HG03108 (cell line): ENCODE results near the gene CRIM1.

ENCODE experiments used
- ATAC-seq: cut with Tn5 transposase; IDR thresholded peaks from one replicate; pipeline ENCODE4 v1.9.1; 2021; ENCODE audit warnings: moderate library complexity; ENCODE audit not compliant: unreplicated experiment

The CRIM1 gene

DNA sequence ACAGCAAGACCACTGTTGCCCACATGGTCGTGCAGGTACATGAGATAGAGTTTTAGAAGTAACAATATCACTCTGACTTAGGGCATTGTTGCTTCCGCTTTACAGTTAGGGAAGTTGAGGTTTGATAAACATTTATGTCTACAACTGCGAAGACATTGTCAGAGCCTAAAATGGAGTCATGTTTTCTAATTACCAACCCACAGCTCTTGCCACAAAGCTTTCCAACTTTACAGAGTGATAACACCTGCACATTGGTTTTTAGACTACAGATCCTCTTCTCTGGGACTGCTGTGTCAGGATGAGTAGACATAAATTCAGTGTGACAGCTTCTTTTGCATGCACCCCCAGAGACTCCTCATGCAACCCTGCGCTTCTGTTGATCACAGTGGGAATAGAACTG, 123.4 kb downstream of the CRIM1 start:
- no peak for ATAC-seq

DNA sequence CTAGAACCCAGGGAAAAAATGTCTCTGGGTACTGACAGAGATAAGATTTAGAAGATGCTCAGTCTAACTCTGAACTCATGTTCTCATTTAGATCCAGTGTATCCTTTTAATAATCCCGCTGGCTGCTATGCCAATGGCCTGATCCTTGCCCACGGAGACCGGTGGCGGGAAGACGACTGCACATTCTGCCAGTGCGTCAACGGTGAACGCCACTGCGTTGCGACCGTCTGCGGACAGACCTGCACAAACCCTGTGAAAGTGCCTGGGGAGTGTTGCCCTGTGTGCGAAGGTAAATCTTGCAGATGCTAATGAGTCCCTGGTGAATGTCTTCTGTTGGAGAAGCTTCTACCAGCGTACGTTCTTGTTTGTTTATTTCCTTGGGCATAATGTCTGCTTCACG, 123.8 kb downstream of the CRIM1 start:
- no peak for ATAC-seq

DNA sequence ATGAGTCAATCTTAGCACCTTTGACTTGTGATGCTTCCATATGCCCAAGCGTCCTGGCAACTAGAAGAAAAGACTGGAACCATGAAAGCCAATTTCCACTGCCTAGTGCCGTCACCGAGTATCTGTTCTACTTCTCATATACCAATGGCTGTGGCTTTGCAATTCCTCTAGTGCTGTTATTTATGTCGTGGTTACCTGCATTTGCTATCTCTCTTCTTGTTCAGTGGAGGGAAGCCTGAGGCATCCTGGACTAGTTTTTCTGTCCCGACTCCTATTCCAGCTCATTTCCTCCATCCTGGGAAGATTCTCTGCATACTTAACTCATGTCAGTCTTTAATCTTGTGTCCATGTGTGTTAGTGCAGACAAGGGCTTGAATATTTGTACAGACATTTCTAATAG, 124.5 kb downstream of the CRIM1 start:
- ATAC-seq, result no peak

DNA sequence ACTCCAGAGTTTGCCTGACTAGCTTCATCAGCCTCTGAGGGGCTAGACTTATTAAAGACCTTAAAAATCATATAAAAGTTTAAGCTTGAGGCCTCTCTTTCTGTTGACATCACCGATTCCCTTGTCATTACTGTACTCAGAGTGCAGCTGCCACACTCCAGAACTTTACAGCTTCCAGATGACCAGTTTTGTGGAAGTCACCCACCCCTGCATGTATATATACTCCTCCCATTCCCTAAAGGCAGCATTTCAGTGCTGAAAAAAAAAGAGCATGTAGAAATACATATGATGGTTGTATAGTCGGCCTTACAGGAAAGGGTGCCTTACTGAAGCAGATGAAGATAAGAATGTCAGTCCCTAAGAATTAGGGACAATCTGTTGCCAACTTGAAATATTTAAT, 125.1 kb downstream of the CRIM1 start:
- no peak for ATAC-seq

DNA sequence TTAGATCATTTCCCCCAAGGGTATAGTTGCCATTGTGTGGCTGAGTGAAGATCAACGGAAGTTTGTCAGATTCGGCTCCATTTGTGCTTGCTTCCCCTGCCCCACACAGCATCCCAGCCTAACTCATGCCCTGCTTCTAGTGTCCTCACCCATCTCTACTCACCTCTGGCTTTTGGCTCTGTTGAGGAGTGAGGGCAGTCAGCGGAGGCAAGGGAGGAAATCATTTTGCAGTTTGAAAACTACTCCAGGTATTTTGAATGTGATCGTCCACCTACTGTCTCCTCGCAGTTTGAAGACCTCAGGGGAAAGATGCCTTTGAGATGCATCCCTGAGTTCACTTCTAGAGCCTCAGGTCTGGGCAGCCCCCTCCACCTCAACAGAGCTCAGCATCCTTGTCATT, 126.1 kb downstream of the CRIM1 start:
- no peak for ATAC-seq

DNA sequence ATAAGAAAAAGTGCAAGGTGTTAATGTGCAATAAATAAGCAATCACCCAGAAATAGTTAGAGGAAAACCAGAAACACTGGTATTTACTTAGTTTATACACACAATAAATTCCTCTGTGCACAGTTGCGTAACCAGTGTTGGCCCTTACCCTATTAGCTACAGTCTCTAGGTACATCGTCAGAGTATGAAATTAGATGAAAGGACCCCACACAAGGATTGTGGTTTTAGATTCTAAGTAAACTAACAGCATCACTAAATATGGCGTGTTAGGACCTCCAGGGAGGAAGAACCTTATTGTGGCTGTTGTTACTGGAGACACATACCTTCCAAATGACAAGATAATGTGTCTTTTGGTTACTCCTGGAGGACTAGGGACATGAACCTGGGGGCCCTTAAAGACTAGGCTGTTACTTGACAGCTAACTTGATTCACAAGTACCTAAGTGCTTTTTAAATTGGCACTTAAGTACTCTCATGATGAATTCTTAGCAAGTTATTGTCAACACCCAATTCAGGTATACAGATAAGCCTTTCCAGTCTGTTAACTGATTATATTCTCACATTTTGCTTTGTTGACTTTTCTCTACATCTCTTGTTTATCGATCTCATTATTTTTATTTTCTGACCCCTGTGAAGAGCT, 127.1 kb downstream of the CRIM1 start:
- ATAC-seq, result no peak

DNA sequence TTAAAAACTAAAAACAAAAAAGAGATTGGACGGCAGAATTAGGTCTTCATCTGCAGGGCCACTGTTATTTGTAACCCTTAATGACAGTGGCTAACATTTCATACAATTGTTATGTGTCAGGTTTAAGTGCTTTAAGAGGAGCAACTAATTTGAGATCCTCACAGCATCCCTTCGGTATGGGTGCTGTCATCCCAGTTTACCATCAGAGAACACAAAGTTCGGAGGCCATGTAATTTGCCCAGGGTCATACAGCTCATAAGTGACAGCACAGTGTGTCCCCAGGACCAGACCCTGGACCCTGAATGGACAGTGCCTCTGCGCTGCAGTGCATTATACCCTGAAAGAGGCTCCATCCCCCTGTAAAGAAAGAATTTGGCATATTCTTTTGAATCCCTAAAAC, 127.7 kb downstream of the CRIM1 start:
- no peak for ATAC-seq

DNA sequence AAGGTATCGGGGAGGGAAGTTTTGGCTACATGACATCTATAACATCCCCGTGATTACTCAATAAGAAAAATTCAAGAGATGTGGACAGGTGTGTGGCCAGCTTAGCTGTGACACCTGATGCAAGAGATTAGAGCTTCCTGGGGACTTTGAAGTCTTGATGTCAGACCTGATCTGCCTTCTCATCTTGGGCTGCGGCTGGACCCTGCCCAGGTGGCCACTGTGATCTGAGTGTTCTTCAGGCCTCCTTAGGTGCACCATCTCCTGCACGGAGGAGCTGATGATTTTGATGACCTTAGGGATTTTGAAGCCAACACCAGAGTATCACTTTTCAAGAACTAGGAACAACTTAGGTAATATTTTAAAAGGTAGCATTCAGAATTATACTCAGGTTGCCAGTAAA, 128.9 kb downstream of the CRIM1 start:
- no peak for ATAC-seq

DNA sequence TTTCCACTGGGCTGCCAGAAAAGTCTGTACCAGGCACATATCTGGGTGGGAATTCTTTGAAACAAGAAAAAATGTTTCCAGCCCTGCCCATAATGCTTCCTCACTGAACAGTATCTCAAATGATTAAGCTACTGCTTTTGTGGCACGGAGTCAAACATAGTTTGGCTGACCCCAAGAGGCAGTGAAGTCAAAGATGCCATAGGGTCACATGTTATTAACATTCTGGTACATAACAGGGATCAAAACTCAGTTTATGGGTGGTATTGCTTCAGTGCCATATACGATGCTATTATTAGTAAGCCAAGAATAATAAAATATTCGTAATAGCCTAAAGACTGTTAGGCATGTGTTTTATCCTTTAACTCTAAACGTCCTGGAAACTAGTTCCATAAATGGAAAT, 129.9 kb downstream of the CRIM1 start:
- ATAC-seq, result no peak

DNA sequence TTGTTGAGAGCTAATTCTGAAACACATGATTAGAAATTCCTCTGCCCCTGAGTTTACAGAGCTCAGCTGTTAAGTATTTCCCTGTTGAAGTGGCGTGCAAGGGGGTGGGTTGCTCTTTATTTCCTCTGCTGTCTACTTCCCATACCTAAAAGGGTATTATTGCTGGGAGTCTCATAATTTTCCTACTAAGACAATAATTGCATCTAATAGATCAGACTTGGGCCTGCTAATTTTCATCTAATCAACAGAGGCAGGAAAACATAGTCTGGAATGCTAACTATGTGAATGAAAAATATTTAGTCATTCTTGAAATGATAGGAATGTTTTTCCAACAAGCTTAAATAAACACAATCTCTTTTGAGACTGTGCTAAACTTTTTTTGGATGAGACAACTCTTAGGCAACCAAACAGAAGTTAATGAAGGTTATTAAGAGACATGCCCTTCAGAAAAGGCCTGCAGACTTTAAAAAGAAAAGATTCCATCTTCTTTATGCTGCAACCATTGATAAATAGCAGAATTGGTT, 131.0 kb downstream of the CRIM1 start:
- no peak for ATAC-seq

DNA sequence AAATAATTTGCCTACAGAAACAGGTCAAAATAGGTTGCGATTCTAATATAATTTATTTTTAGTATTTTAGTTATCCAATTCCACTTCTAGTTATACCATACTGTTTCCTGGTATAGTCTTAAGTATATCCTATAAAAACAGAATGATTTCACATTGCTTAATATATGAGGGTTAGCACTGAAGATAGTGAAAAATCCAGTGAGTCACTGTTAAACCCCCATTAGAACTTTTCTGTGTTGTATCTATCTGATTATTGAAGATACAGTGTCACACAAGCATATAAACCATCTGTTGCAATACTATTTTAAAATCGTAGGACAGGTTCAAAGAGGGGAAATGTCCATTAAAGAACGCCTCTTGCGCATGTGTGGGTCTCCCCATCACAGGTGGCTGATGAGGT, 132.4 kb downstream of the CRIM1 start:
- ATAC-seq, result no peak

DNA sequence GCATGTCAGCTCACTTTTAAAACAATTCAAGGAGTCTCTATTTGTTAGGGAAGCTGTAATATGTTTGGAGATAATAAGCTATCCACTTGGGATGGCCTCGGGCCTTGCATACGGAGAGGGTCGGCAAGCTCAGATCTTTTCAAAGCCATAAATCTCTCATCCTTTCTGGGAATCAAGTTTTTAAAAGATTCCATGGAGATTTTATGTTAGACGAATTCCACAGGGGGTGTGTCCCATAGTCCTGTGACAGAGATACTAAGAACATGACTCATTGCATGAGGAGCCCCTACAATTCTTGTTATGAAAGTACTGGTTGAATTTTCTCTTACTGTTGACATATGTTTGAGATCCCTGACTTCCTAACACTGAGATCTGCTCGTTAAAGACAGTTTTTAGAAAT, 133.7 kb downstream of the CRIM1 start:
- ATAC-seq, result no peak

DNA sequence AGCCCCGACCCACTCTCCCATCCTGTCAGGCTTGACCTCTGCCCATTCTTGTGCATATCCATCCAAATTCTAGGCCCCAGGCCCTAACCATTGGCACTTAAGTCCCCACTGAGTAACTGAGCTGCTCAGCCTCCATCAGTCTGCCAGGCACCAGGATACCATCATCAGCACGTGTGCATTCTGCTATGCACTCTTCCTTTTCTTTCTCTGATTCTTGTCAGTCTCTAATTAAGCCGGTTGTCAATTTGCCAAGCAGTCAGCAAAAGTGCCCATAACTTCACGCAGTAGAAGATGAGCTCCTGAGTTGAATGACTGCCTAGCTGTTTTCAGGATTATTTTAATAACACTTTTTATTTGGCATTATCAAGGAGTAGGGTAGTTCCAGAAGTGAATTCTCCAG, 135.2 kb downstream of the CRIM1 start:
- ATAC-seq, result no peak

DNA sequence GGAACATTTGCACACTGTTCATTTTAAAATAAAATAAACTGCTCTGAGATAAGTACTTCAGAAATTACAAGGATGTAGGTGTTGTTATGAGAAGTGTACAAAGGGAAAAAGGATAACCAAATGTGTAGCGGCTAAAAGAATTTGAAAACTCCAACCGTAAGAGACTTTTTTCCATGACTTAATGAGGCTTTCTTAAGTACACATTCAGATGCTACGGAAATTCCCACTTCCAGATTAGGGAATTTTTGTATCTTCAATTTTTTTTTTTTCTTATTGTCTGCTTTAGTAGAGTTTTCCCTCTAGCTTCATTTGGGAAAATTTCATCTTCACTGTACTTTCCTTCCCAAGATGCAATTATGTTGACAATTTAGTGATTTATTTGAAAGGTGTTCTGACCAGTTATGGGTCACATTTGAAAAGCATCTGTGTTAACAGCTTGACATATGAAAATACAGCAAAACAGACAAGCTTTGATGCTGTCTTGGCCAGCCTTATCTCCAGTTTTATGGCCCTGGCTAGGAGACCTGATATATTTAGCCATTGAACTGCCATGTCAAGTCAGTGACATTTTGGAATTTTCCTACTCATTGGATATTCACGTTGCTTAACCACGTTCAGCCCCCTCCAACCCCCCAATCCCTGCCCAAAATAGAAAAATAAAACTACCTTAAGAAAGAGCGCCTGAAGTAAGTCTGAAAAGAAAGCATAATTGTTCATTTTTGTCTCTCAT, 136.8 kb downstream of the CRIM1 start:
- ATAC-seq, result no peak

DNA sequence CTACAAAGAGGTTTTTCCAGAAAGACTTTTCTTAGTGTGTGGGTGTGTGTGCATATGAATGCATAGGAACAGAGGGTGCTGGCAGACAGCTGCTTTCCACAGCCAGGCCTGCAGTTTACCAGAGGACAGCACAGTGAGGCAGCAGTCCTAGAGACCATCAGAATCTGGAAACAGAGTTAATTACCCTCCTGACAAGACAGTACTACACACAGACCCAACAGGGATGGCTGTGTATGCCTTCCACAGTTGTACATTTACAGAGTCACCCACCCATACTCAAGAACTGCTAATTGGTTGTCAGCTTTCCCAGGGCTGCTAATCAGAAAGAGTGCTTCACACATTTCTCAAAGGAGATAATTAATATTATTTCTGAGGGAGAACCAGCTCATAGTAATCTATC, 137.7 kb downstream of the CRIM1 start:
- ATAC-seq, result no peak

DNA sequence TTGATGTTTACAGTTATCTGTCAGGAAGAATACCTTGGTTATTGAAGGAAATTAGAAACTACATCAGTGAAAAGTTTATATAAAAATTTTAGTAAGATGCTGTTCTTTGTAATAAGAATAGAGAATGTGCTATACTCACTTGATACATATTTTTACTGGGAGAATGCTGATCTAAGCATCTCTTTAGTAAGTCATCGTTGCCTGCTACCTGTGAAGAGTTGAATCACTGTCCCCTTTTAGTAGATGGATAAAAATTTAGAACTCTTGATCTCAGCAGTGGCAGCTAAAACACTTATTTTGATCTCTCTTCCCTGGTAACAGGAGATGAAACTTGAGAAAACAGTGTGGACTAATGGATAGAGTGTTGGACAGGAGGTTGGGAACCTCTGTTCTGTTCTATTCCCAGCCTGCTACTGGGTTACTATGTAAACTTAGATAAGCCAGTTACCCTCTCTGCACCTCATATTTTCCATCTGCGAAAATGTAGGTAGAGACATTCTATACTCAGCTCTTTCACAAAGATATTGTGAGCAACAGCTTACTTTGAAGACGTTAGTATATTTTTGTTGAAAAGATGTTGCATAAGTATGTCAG, 142.1 kb downstream of the CRIM1 start:
- no peak for ATAC-seq

DNA sequence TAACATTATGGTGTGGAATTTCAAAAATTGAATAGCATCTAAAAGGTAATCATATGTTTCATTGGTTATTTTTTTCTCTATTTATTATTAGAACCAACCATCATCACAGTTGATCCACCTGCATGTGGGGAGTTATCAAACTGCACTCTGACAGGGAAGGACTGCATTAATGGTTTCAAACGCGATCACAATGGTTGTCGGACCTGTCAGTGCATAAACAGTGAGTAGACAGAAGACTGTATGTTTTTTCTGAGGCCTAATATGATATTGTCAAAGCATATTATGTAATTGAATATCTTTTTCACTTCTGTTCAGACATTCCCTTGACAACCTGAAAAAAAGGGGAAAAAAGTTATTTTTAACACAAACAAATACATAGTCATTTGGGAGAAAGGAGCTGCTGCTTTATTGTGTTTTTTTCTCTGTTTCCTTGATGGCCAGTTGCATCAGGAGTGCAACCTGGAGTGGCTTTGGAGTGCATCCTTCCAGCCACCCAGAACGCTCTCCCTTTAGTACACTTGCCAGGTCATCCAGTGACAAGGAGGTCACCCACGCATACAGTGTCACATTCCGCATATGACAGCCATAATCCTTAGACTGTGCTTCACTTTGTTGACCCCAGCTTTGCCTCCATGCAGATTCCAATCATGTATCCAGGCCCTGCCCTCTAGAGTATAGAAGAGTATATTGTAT, 143.7 kb downstream of the CRIM1 start:
- ATAC-seq, result no peak

DNA sequence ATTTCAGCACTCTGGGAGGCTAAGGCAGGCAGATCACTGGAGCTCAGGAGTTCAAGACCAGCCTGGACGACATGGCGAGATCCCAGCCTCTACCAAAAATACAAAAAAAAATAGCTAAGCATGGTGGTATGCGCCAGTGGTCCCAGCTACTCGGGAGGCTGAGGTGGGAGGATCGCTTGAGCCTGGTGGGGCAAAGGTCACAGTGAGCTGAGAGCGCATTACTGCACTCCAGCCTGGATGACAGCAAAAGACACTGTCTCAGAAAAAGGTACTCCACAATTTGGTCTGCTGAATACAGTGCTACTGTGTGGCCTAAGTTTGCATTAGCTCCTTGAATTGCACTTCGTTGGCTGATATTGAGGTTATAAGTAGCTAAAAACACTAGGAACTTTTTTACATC, 144.5 kb downstream of the CRIM1 start:
- ATAC-seq, result no peak

DNA sequence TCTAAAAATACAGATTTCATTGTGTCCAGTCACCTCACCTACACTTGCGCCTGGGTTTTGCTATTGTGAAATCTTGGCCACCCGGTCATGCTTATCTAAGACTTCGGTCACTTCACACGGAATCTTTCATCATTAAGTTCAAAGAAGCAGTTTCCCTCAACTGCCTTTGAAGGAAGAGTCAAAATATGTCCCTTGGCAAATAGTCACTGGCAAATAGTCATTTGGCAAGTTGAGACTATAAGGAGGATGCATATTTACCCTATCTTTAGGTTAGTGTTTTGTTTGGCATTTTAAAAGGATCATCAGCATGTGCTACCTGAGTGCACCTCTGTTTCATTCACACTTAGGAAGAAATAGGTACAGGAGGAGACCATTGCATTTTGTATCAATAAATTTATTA, 146.5 kb downstream of the CRIM1 start:
- no peak for ATAC-seq

DNA sequence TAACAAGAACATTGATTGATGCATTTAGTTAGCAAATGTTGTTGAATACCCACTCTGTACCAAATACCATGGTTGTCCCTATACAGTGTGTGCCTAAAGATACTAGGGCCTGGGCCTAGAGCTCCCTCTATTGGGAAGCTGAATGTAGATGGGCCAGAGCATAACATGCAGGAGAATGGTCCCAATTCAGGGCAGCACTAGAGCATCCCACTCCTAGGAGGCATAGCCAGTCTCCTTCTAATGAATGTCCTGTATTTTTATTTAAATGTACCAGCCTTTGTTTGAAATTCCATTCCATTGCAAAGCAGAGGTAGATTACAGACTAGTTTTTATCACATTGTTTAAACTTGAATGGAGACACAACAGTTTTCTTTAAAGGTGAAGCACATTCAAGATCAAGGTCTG, 151.8 kb downstream of the CRIM1 start:
- ATAC-seq, result peak; percentile 90

DNA sequence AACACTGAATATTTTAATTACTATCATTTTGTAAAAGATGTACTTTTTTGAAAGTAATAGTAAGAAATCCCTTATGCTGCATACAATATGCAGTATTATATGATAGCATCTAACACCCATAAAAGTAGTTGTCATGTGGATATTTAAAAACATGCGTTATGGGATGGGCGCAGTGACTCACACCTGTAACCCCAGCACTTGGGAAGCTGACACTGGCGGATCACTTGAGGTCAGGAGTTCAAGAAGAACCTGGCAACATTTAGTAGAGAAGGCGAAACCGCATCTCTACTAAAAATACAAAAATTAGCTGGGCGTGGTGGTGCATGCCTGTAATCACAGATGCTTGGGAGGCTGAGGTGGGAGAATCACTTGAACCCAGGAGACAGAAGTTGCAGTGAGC, 153.5 kb downstream of the CRIM1 start:
- ATAC-seq, result no peak
